HPDE6-E6E7 (cell line): Measurements from ENCODE around the gene USP48.
"Not testable (repeated sequence)": the region's sequence is repeated elsewhere in the genome, so short reads cannot be mapped to it uniquely, and the experiment has no call there.

Source experiments
- DNase-seq: peaks from one replicate; pipeline ENCODE4 v3.0.0; 2011; ENCODE audit warnings: missing footprints; ENCODE audit errors: extremely low spot score

The USP48 gene

DNA sequence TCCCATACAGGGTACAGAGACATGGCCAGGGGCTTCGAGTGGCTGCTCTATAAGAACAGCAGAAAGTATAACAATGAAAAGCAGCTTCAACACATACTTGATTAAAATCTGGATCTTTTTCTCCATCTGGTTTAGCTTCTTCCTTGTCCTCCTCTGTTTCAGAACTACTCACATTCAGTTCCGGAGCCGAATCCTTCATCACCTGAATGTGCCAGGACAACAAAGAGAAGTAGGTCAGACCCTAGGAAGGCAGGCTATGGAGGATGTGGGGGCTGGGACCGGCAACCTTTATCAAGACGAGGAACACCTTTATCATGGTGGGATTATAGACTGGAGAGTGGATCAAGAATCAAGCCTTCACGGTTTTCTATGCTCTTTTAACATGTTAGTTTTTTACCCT lies 81.5 kb downstream of the USP48 start:
- DNase-seq = no peak

- no peak for DNase-seq
These were observed 82.9 kb downstream of the USP48 start for GRCh38 chr1:21700094-21700493.

- no peak for DNase-seq
These were observed 86.0 kb downstream of the USP48 start for GRCh38 chr1:21696931-21697330.

DNA sequence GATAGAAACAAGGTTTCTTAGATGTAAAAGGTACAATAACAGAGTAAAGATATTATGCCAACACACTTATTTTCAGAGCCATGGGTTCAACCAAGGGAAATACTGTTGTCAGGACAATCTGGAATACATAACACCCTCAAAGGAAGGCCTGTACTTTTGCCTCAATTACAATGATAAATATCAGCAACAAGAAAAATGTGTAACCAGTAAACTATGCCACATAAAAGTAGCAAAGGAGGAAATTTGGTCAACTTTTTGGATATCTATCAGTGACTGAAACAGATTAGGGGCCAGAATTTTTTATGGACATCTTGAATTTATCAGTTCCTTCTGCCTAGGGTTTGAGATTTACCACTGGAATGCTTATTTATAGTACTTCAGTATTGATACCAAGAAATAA lies 89.2 kb downstream of the USP48 start:
- DNase-seq = no peak

- DNase-seq = no peak
These were observed 91.2 kb downstream of the USP48 start for GRCh38 chr1:21691739-21692138.

DNA sequence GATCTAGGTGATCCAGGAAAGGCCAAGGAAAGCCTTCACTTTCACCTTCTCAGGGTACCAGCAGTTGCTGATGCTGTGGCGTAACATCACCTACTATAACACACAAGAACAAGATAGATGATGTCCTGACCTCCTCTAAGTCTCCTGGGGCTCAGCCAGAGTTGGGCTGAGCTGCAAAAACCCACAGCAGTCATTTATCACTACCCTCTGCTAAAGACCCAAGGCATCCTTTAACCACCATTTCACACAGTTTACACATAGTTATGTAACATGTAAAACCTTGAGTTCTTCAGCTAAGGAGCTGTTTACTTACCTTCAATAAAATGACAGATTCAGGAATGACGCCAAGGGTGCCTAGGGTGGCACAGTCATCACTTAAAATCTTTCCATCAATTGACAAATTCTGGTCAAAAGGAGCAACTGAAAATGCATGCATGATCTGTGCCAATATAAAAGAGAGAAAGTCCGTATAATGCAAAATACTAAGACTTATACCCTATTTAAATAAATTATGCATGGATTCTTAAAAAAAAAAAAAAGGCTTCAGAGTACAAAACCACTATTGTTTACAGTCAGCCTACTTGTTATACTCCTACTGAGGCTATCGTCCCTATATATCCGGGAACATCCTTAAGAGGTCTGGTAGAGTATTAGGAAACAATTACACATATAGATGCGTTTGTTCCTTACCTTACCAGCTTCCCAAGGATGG lies 93.1 kb downstream of the USP48 start:
- no peak for DNase-seq

GRCh38 chr1:21687081-21687529 lies 95.8 kb downstream of the USP48 start:
- DNase-seq = no peak

- no peak for DNase-seq
These were observed 96.8 kb downstream of the USP48 start for GRCh38 chr1:21685946-21686678.

GRCh38 chr1:21681426-21681825 lies 101.5 kb downstream of the USP48 start:
- no peak for DNase-seq

DNA sequence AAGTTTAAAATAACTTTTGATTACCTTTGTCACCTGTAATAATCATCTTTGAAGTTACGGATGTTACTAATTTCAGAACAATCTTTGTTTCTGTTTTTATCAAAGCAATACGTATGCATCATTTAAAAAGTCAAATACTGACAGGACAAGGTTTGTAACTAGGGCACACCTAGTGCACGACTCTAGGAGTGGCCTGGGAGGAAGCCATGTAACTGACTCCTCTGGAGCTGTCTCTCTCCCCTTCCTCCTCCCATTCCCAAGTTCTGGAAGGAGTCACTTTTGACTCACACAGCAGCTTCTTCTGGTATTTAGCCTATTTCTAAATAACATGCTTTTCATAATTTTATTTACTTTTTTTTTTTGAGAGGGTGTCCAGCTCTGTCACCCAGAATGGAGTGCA lies 102.0 kb downstream of the USP48 start:
- DNase-seq = no peak

GRCh38 chr1:21680381-21680780 lies 102.6 kb downstream of the USP48 start:
- no peak for DNase-seq

- DNase-seq = no peak
These were observed 105.8 kb downstream of the USP48 start for GRCh38 chr1:21677168-21677567.

- DNase-seq = no peak
These were observed 108.0 kb downstream of the USP48 start for GRCh38 chr1:21674957-21675356.

DNA sequence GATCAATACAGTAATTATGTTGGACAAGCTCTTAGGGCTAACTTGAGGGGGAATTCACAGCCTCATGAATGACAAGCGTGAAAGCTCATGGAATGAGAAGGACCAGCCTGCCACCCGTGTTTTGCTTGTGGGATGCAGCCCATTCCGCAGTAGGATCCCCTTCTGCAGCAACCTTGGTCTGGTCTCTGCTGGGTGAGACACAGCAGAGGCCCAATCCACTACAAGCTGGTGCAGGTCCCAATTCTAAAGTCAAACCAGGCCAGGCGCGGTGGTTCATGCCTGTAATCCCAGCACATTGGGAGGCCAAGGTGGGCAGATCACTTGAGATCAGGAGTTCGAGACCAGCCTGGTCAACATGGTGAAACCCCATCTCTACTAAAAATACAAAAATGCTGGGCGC lies 109.1 kb downstream of the USP48 start:
- DNase-seq = not testable (repeated sequence)

GRCh38 chr1:21673277-21673780 lies 109.6 kb downstream of the USP48 start:
- DNase-seq = no peak

DNA sequence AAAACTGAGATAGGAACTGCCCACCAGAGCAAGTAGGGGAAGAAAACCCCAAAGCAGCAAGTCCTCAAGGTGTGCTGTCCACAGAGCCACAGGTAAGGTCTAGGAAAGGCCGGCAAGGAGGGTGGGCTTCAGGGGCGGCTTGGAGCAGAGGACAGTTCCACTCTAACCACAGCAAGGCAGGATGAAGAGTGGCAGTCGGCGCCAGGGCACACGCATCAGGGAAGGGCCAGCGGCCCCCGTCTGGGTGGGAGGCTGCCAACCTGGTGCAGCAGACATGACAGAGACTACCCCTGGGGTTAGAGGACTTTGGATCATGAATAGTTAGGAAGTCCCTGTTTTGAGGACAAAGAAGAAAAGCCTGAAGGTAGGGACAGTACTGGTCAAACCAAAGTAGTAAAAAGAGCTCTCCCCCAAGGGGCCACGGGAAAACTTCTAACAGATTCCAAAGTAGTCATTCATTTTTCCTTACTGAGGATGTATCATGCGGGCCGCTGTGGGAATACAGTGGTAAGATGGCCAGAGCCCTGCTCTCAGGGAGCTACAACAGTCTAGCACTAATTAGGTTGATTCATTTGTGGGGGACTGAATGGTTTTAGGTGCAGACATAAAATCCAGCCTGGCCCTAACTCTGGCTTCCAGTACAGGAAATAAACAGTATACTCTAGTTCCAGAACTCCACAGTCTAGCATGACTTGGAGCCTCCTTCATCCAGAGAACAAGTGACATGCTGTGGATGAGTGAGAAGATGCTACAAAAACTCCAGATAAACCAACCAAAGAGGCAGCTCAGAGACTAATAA lies 110.3 kb downstream of the USP48 start:
- no peak for DNase-seq

GRCh38 chr1:21671915-21672314 lies 111.0 kb downstream of the USP48 start:
- no peak for DNase-seq

- DNase-seq = no peak
These were observed 111.7 kb downstream of the USP48 start for GRCh38 chr1:21670956-21671902.

DNA sequence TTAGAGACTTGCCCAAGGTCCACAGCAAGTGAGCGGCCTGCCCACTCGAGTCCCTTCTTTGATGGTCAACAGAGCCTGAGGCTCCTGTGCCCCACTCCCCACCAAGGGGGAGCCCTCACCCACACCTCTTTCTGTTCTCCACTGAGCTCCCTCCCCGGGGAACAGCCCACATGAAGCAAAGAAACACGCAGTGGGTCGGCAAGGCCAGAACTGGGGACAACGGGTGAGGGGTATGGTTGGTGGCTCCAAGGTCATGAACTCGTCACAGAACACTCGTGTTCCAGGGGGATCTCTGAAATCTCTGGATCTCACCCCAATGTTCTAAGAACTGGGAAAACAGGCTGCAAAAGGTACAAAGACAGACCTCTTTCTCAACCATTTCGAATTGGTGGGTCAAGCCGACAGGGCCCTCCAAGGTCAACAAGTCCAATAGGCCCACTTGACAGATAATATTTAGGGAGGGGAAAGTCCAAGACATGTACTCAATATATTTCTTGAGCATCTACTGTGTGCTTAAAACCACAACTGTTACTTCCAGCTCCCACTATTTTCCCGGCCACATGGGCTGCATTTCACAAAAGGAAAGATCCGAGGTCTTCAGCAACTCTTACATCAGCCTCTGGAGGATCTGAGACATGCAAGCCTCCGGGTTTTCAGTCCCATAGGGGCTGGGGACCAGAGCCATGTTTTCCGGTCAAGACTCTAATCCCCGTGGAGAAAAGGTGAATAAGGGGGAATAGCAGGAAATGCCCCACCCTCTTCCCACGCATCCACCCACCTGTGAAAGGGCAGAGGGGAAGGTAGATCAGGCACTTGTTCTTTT lies 112.7 kb downstream of the USP48 start:
- DNase-seq = no peak
